H1 (cell line): Measurements from ENCODE around the gene GTF2E1.

Experiments
- EP300 ChIP-seq, 2 experiments: IDR thresholded peaks; 1 replicate in 1 of 2; 2 replicates in 1 of 2; pipeline ENCODE4 v1.6.1; 2011 to 2012; ENCODE audit warnings: low read depth in 2 of 2, low read length in 2 of 2, mild to moderate bottlenecking in 2 of 2, borderline replicate concordance in 1 of 2, inconsistent platforms in 1 of 2, moderate library complexity in 1 of 2
- EZH2 ChIP-seq: fragments of 200-600 bp; sonication (generic); IDR thresholded peaks from 2 replicates; pipeline ENCODE4 v1.7.1; 2012; ENCODE audit warnings: low read depth, mild to moderate bottlenecking, moderate library complexity, low read length, inconsistent platforms; ENCODE audit not compliant: severe bottlenecking
- FOSL1 ChIP-seq: IDR thresholded peaks from 2 replicates; pipeline ENCODE4 v1.6.1; 2011; ENCODE audit warnings: mild to moderate bottlenecking, low read depth, low read length, moderate library complexity; ENCODE audit not compliant: insufficient read depth
- POLR2A ChIP-seq, 2 experiments: IDR thresholded peaks; 1 replicate in 1 of 2; 2 replicates in 1 of 2; pipeline ENCODE4 v1.6.1; 2011; ENCODE audit warnings: low read depth in 2 of 2, low read length in 2 of 2, mild to moderate bottlenecking in 2 of 2; ENCODE audit errors: control extremely low read depth in 1 of 2
- POLR2AphosphoS5 ChIP-seq: IDR thresholded peaks from 2 replicates; pipeline ENCODE4 v1.6.1; 2011; ENCODE audit warnings: low read depth, low read length
- RAD21 ChIP-seq, 2 experiments: IDR thresholded peaks in 1 of 2; conservative IDR thresholded peaks in 1 of 2; 2 replicates each; pipeline ENCODE4 v1.6.1; 2011; ENCODE audit warnings: low read depth in 2 of 2, low read length in 2 of 2, improper control_type of control experiment in 1 of 2, inconsistent platforms in 1 of 2, mild to moderate bottlenecking in 1 of 2, moderate library complexity in 1 of 2
- RNF2 ChIP-seq: fragments of 200-900, 300-1000 bp; sonication (generic); IDR thresholded peaks from 2 replicates; pipeline ENCODE4 v1.7.1; 2016; ENCODE audit warnings: borderline replicate concordance, low read depth, mild to moderate bottlenecking, antibody characterized with exemption, low read length; ENCODE audit not compliant: poor library complexity, severe bottlenecking; ENCODE audit errors: missing control alignments
- TAF1 ChIP-seq: IDR thresholded peaks from 2 replicates; pipeline ENCODE4 v1.6.1; 2011; ENCODE audit warnings: mild to moderate bottlenecking, low read depth, low read length
- TF ChIP-seq, protein P1 (sequence below), 3 experiments: IDR thresholded peaks; 1 replicate in 2 of 3; 2 replicates in 1 of 3; pipeline versions ENCODE4 v1.5.1 to v1.6.1; 2011; ENCODE audit warnings: low read length in 3 of 3, mild to moderate bottlenecking in 3 of 3, inconsistent platforms in 2 of 3, low read depth in 1 of 3, moderate library complexity in 1 of 3; ENCODE audit not compliant: insufficient read depth in 1 of 3; ENCODE audit errors: control extremely low read depth in 1 of 3
- TF ChIP-seq, protein P2 (sequence below): IDR thresholded peaks from 2 replicates; pipeline ENCODE4 v1.6.1; 2011; ENCODE audit warnings: low read length, improper control_type of control experiment

DNA sequence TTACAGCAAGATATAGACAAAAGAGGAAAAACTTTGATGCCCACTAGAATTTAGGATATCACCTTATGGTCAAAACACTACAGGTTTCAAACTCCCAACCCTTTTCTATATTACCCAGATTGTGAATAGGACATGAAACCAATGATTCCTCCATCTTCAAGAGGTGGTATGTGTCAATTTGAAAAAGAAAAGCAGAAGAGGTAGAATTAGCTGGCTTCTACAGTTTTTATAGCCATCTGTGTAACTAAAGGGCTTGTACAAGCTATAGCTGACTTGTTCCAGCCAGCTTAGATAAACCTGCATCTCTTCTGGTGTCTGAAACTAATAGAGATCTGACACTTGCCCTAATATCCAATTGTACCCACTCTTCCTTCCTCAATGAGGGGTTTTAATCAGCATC lies 35.6 kb upstream of the GTF2E1 start:
- TF ChIP-seq, protein P1, sequence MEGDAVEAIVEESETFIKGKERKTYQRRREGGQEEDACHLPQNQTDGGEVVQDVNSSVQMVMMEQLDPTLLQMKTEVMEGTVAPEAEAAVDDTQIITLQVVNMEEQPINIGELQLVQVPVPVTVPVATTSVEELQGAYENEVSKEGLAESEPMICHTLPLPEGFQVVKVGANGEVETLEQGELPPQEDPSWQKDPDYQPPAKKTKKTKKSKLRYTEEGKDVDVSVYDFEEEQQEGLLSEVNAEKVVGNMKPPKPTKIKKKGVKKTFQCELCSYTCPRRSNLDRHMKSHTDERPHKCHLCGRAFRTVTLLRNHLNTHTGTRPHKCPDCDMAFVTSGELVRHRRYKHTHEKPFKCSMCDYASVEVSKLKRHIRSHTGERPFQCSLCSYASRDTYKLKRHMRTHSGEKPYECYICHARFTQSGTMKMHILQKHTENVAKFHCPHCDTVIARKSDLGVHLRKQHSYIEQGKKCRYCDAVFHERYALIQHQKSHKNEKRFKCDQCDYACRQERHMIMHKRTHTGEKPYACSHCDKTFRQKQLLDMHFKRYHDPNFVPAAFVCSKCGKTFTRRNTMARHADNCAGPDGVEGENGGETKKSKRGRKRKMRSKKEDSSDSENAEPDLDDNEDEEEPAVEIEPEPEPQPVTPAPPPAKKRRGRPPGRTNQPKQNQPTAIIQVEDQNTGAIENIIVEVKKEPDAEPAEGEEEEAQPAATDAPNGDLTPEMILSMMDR (IDR thresholded peaks at IDR 0.05; ENCODE audit: control extremely low read depth in 1 of 3, insufficient read depth in 1 of 3, low read depth in 1 of 3, low read length in 3 of 3) = no peak
- TF ChIP-seq POLR2A (IDR thresholded peaks at IDR 0.05; ENCODE audit: control extremely low read depth in 1 of 2, low read depth in 2 of 2, low read length in 2 of 2) = no peak
- TF ChIP-seq EP300 (IDR thresholded peaks at IDR 0.05; ENCODE audit: borderline replicate concordance in 1 of 2, low read depth in 2 of 2, low read length in 2 of 2) = no peak
- no peak for TF ChIP-seq EZH2
- no peak for TF ChIP-seq TAF1
- no peak for TF ChIP-seq RNF2
- TF ChIP-seq RAD21 (IDR thresholded peaks at IDR 0.05 in 1 of 2, conservative IDR thresholded peaks at IDR 0.05 in 1 of 2; ENCODE audit: low read depth in 2 of 2, low read length in 2 of 2) = no peak
- no peak for TF ChIP-seq POLR2AphosphoS5
- TF ChIP-seq, protein P2, sequence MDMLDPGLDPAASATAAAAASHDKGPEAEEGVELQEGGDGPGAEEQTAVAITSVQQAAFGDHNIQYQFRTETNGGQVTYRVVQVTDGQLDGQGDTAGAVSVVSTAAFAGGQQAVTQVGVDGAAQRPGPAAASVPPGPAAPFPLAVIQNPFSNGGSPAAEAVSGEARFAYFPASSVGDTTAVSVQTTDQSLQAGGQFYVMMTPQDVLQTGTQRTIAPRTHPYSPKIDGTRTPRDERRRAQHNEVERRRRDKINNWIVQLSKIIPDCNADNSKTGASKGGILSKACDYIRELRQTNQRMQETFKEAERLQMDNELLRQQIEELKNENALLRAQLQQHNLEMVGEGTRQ = no peak
- TF ChIP-seq FOSL1 = no peak
